ENCODE results near the gene MACROH2A2.

DNA sequence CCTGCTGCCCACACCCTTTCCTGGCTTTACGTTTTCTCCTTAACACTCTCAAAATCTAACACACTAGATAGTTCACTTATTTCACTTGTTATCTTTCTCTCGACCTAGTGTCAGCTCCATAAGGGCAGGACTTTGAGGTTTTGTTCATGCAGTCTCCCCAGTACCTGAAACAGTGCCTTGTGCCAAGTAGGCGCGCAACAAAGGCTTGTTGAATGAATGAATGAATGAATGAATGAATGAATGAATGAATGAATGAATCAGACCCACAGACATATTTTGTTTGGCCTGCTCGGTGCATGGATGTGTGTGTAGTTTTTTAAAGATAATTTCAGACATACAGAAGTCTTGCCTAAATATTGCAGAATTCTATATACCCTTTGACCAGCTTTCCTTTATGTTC, 87.7 kb downstream of the MACROH2A2 start:
- TF ChIP-seq POLR2A (IDR thresholded peaks at IDR 0.05; ENCODE audit: low read depth, low read length) (no peak), MAZ (IDR thresholded peaks at IDR 0.05; ENCODE audit: borderline replicate concordance, low read depth, low read length) (no peak), RCOR1 (IDR thresholded peaks at IDR 0.05; ENCODE audit: insufficient replicate concordance, low read length) (no peak), MXI1 (IDR thresholded peaks at IDR 0.05; ENCODE audit: borderline replicate concordance, low read depth, low read length) (no peak), USF2 (IDR thresholded peaks at IDR 0.05; ENCODE audit: low read depth, low read length) (no peak), CHD1 (IDR thresholded peaks at IDR 0.05; ENCODE audit: low read depth, low read length) (no peak), FOS (IDR thresholded peaks at IDR 0.05; ENCODE audit: low read depth, low read length) (no peak), RFX5 (IDR thresholded peaks at IDR 0.05; ENCODE audit: low read depth, low read length) (no peak), CEBPB (IDR thresholded peaks at IDR 0.05; ENCODE audit: low read depth, low read length) (no peak), MAFK (IDR thresholded peaks at IDR 0.05; ENCODE audit: low read depth, low read length) (no peak), NFE2L2 (IDR thresholded peaks at IDR 0.05; ENCODE audit: low read depth, low read length) (no peak), BHLHE40 (IDR thresholded peaks at IDR 0.05; ENCODE audit: low read depth, low read length) (no peak)
- TF ChIP-seq, protein P1, sequence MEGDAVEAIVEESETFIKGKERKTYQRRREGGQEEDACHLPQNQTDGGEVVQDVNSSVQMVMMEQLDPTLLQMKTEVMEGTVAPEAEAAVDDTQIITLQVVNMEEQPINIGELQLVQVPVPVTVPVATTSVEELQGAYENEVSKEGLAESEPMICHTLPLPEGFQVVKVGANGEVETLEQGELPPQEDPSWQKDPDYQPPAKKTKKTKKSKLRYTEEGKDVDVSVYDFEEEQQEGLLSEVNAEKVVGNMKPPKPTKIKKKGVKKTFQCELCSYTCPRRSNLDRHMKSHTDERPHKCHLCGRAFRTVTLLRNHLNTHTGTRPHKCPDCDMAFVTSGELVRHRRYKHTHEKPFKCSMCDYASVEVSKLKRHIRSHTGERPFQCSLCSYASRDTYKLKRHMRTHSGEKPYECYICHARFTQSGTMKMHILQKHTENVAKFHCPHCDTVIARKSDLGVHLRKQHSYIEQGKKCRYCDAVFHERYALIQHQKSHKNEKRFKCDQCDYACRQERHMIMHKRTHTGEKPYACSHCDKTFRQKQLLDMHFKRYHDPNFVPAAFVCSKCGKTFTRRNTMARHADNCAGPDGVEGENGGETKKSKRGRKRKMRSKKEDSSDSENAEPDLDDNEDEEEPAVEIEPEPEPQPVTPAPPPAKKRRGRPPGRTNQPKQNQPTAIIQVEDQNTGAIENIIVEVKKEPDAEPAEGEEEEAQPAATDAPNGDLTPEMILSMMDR (conservative IDR thresholded peaks at IDR 0.05; ENCODE audit: low read depth, low read length), result no peak
